Measurements from ENCODE around the gene EYS. TPM values are rescaled to one million over a fixed set of nuclear protein-coding genes. Genes with fewer than 3 reads are reported as not detected.
A peak's percentile ranks its signal among the peaks of the same experiment; 100 is the strongest.
"Not testable (repeated sequence)": the region's sequence is repeated elsewhere in the genome, so short reads cannot be mapped to it uniquely, and the experiment has no call there.

EYS gene
- total RNA-seq, 5 donors from 2014 or later (not counting 1 experiment from before 2014, with no cell fraction given), result not detected

DNA sequence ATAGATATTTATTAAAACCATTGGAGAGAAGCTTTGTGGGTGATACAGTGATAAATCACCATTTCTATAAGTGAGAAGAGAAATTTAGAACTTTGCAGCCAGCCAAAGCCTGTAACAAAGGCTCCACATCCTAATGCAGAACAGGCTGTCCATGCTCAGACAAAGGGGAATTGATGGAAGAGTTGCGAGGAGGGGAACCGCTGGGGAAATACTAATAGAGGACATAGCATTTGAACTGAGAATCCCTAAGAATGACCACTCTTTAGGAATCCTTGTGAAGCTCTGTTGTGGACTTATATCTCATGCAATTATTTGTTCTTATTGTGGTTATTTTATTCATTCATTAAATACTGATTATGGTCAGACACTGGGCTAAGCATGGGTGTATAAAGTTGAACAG lies 1903.7 kb downstream of the EYS start:
- ChIA-PET POLR2A (no interaction called here), CTCF (interaction anchor here in 1 of 2 donors (2.5 kb wide), 1 partner anchor 205 kb away, joined by 15 read pairs; no protein-coding TSS in a partner anchor)
- WGBS (ENCODE audit: insufficient coverage), result no CpG with 5 or more reads among the region's 2 CpGs
- Histone ChIP-seq H3K9me3 (no peaks in the 10 kb centered on the region), H3K27ac (ENCODE audit: low read length) (no peak overlapping the region), H3K4me3 (ENCODE audit: control insufficient read depth in 1 of 2, extremely low read depth in 1 of 2, low read length in 1 of 2) (no peak overlapping the region), H3K27me3 (replicated peaks in 1 of 2; ENCODE audit: control insufficient read depth in 2 of 2, extremely low read depth in 1 of 2, insufficient read depth in 2 of 2, low read length in 1 of 2) (no peaks in the 10 kb centered on the region), H3K36me3 (ENCODE audit: control insufficient read depth in 2 of 2, extremely low read depth in 1 of 2, insufficient read depth in 1 of 2, low read length in 1 of 2) (no peaks in the 10 kb centered on the region), H3K4me1 (ENCODE audit: control insufficient read depth in 1 of 2, extremely low read depth in 1 of 2, insufficient read depth in 2 of 2, low read length in 2 of 2) (no peaks in the 10 kb centered on the region)
- Mint-ChIP-seq H3K27me3 (peaks cover 5 to 7% of the 10 kb centered on the region in 2 donors), H3K4me3 (no peak overlapping the region), H3K36me3 (no peaks in the 10 kb centered on the region), H3K4me1 (no peaks in the 10 kb centered on the region), H3K9me3 (no peaks in the 10 kb centered on the region), H3K27ac (no peak overlapping the region)
- DNase-seq, result no peak
- ATAC-seq (replicated peaks in 1 of 4), result no peak

DNA sequence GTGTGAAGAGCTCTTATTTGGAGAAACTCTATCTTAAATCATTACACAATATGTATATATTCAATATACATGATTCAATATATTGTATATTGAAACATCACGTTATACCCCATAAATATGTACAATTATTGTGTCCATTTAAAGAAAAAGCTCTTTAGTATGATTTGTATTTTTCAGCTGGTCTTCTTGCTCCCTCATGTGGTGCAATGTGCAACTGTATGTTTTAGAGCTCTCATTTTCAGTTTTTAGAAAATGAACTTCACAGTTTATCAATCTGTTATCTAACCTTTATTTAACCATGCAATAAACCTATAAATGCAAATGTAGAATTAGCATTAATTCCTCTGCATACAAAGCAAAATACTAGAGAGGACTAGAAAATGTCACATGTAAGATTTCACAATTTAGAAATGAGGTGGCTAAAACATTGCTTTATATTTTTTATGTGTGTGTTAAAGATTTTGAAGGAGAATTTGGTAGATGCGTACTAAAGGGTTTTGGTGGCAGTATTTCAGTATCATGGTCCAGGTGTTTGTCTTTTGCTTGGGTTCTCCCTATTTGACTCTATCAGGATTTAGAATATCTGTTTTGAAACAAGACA lies 1904.3 kb downstream of the EYS start:
- Mint-ChIP-seq H3K9me3 (no peaks in the 10 kb centered on the region), H3K27me3 (peaks cover 5 to 7% of the 10 kb centered on the region in 2 donors), H3K4me3 (no peak overlapping the region), H3K27ac (no peak overlapping the region), H3K36me3 (no peaks in the 10 kb centered on the region), H3K4me1 (no peaks in the 10 kb centered on the region)
- DNase-seq, result peak in 1 of 35 experiments; percentile 5
- no peak for ATAC-seq (replicated peaks in 1 of 4)
- no peaks in the 10 kb centered on the region for H3K9me3 ChIP-seq
- WGBS (ENCODE audit: insufficient coverage), result 100% methylated on average over 1 of the region's 2 CpGs
- no peaks in the 10 kb centered on the region for H3K4me1 ChIP-seq (ENCODE audit: control insufficient read depth in 1 of 2, extremely low read depth in 1 of 2, insufficient read depth in 2 of 2, low read length in 2 of 2)
- POLR2A ChIA-PET, result no interaction called here
- no peak overlapping the region for H3K4me3 ChIP-seq (ENCODE audit: control insufficient read depth in 1 of 2, extremely low read depth in 1 of 2, low read length in 1 of 2)
- H3K27ac ChIP-seq (ENCODE audit: low read length), result no peak overlapping the region
- no peaks in the 10 kb centered on the region for H3K27me3 ChIP-seq (replicated peaks in 1 of 2; ENCODE audit: control insufficient read depth in 2 of 2, extremely low read depth in 1 of 2, insufficient read depth in 2 of 2, low read length in 1 of 2)
- no peaks in the 10 kb centered on the region for H3K36me3 ChIP-seq (ENCODE audit: control insufficient read depth in 2 of 2, extremely low read depth in 1 of 2, insufficient read depth in 1 of 2, low read length in 1 of 2)
- CTCF ChIA-PET, result interaction anchor here (0.5 to 2.5 kb wide), 4 partner anchors 7 to 205 kb away, joined by 3 to 15 read pairs (median 3); no protein-coding TSS in a partner anchor

DNA sequence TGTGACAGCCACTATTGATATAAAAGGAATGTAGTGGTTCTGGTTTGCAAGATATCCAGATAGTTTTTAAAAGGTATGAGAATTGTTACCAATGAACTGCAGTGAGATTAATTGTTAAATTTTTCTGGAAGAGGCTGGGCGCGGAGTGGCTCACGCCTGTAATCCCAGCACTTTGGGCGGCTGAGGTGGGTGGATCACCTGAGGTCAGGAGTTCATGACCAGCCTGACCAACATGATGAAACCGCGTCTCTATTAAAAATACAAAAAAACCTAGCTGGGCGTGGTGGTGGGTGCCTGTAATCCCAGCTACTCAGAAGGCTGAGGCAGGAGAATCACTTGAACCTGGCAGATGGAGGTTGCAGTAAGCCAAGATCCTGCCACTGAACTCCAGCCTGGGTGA lies 1906.6 kb downstream of the EYS start:
- H3K27me3 Mint-ChIP-seq; H3K9me3 ChIP-seq; ATAC-seq (replicated peaks in 1 of 4); H3K4me3 ChIP-seq (ENCODE audit: control insufficient read depth in 1 of 2, extremely low read depth in 1 of 2, low read length in 1 of 2); CTCF ChIA-PET; POLR2A ChIA-PET; H3K27ac Mint-ChIP-seq; H3K9me3 Mint-ChIP-seq; H3K4me1 Mint-ChIP-seq; H3K4me3 Mint-ChIP-seq; H3K27me3 ChIP-seq (replicated peaks in 1 of 2; ENCODE audit: control insufficient read depth in 2 of 2, extremely low read depth in 1 of 2, insufficient read depth in 2 of 2, low read length in 1 of 2); H3K36me3 Mint-ChIP-seq; H3K36me3 ChIP-seq (ENCODE audit: control insufficient read depth in 2 of 2, extremely low read depth in 1 of 2, insufficient read depth in 1 of 2, low read length in 1 of 2); H3K27ac ChIP-seq (ENCODE audit: low read length); H3K4me1 ChIP-seq (ENCODE audit: control insufficient read depth in 1 of 2, extremely low read depth in 1 of 2, insufficient read depth in 2 of 2, low read length in 2 of 2); DNase-seq: not testable (repeated sequence)
- WGBS (ENCODE audit: insufficient coverage), result 89% methylated on average over 7 of the region's 7 CpGs

DNA sequence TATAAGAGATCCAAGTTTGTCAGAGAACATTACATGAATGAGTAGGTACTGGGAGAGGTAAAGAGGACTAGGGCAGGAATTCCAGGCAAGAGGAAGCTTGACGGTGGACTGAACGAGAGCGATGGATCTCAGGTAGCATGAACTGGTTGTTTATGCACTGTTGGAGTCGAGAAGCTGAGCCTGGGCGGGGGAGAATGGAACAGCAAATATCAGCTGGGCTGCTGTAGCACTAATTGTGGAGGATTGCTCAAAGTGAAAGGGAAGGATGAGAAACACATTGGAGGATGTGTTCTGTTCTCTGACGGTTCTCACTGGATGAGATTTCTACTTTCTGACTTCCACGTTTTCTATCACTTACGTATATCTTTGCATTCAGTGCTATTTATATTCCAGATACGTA lies 1907.2 kb downstream of the EYS start:
- Mint-ChIP-seq H3K9me3 (no peaks in the 10 kb centered on the region), H3K27ac (no peak overlapping the region), H3K4me3 (no peak overlapping the region), H3K36me3 (no peaks in the 10 kb centered on the region), H3K4me1 (no peaks in the 10 kb centered on the region), H3K27me3 (peaks cover 5 to 7% of the 10 kb centered on the region in 2 donors)
- ChIA-PET CTCF (no interaction called here), POLR2A (no interaction called here)
- no peak for ATAC-seq (replicated peaks in 1 of 4)
- no peak for DNase-seq
- WGBS (ENCODE audit: insufficient coverage), result 87% methylated on average over 4 of the region's 9 CpGs
- Histone ChIP-seq H3K9me3 (no peaks in the 10 kb centered on the region), H3K27ac (ENCODE audit: low read length) (no peak overlapping the region), H3K4me3 (ENCODE audit: control insufficient read depth in 1 of 2, extremely low read depth in 1 of 2, low read length in 1 of 2) (no peak overlapping the region), H3K36me3 (ENCODE audit: control insufficient read depth in 2 of 2, extremely low read depth in 1 of 2, insufficient read depth in 1 of 2, low read length in 1 of 2) (no peaks in the 10 kb centered on the region), H3K27me3 (replicated peaks in 1 of 2; ENCODE audit: control insufficient read depth in 2 of 2, extremely low read depth in 1 of 2, insufficient read depth in 2 of 2, low read length in 1 of 2) (no peaks in the 10 kb centered on the region), H3K4me1 (ENCODE audit: control insufficient read depth in 1 of 2, extremely low read depth in 1 of 2, insufficient read depth in 2 of 2, low read length in 2 of 2) (no peaks in the 10 kb centered on the region)

DNA sequence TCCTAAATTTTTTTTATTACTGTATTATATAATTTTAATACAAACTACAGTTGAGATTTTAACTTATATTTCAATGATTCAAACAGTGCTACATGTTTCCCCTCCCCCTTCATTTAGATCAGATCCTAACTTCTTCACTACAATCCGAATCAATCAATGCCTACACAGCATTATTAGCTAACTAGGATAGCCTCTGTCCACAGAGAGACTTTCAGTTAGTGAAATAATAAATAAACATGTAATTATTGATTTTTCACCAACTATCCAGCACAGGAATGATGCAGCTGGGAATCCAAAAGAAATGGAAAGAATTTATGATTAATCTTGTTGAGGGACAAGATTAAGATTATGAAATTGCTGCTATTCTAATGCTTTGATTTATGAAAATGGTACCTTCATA lies 1907.7 kb downstream of the EYS start:
- H3K4me3 ChIP-seq (ENCODE audit: control insufficient read depth in 1 of 2, extremely low read depth in 1 of 2, low read length in 1 of 2), result no peak overlapping the region
- H3K36me3 ChIP-seq (ENCODE audit: control insufficient read depth in 2 of 2, extremely low read depth in 1 of 2, insufficient read depth in 1 of 2, low read length in 1 of 2), result no peaks in the 10 kb centered on the region
- H3K27ac Mint-ChIP-seq, result no peak overlapping the region
- DNase-seq (no peak), ATAC-seq (replicated peaks in 1 of 4) (no peak)
- no peaks in the 10 kb centered on the region for H3K9me3 Mint-ChIP-seq
- ChIA-PET POLR2A (no interaction called here), CTCF (no interaction called here)
- H3K27me3 Mint-ChIP-seq, result peaks cover 5 to 7% of the 10 kb centered on the region in 2 donors
- H3K27ac ChIP-seq (ENCODE audit: low read length), result no peak overlapping the region
- H3K4me3 Mint-ChIP-seq, result no peak overlapping the region
- H3K36me3 Mint-ChIP-seq, result no peaks in the 10 kb centered on the region
- H3K4me1 Mint-ChIP-seq, result no peaks in the 10 kb centered on the region
- no peaks in the 10 kb centered on the region for H3K4me1 ChIP-seq (ENCODE audit: control insufficient read depth in 1 of 2, extremely low read depth in 1 of 2, insufficient read depth in 2 of 2, low read length in 2 of 2)
- H3K27me3 ChIP-seq (replicated peaks in 1 of 2; ENCODE audit: control insufficient read depth in 2 of 2, extremely low read depth in 1 of 2, insufficient read depth in 2 of 2, low read length in 1 of 2), result no peaks in the 10 kb centered on the region
- H3K9me3 ChIP-seq, result no peaks in the 10 kb centered on the region
- WGBS (ENCODE audit: insufficient coverage), result no CpG with 5 or more reads among the region's 1 CpG

DNA sequence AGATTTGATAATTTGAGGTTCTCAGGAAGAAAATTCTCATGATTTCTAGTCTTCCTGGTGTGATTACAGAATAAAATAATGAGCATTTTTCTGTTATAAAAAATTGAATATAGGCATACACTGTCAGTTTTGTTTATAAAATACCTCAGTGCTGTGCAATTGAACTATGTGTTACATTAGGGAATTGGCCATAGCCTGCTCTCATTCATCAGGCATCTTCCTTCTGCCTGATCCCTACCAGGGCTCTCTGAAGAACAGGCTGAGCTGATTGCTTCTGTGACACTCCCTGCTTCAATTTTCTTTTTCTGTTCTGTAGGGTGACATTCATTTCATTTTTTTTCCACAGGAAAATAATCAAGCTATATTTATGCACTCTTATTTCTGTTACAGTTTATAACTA lies 1908.6 kb downstream of the EYS start:
- ChIA-PET POLR2A (no interaction called here), CTCF (interaction anchor here in 1 of 2 donors (0.6 kb wide), 1 partner anchor 89 kb away, joined by 3 read pairs; no protein-coding TSS in a partner anchor)
- peaks cover 7 to 8% of the 10 kb centered on the region in 2 donors for H3K27me3 Mint-ChIP-seq

DNA sequence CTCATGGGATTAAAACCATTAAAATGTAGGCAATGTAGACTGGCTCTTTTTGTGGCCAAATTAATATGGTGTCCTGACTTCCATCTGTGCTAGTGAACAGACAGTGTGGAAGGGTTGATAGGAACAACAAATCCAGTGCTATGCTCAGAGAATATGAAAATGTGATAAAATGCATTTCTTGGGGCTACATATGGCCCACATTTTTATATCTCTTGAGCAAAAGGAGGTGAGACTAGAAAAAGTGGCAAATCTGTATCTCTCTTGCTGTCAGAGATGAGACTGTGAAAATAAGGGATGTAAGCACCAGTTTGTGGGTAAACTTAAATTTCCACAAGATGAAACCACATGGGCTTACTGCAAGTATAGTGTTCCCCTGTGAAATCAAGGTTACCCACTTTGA lies 1909.3 kb downstream of the EYS start:
- Mint-ChIP-seq H3K27ac (no peak overlapping the region), H3K36me3 (no peaks in the 10 kb centered on the region), H3K4me1 (no peaks in the 10 kb centered on the region), H3K4me3 (no peak overlapping the region), H3K27me3 (peaks cover 7 to 8% of the 10 kb centered on the region in 2 donors), H3K9me3 (no peaks in the 10 kb centered on the region)
- Histone ChIP-seq H3K27me3 (replicated peaks in 1 of 2; ENCODE audit: control insufficient read depth in 2 of 2, extremely low read depth in 1 of 2, insufficient read depth in 2 of 2, low read length in 1 of 2) (peaks cover 0 to 2% of the 10 kb centered on the region in 2 experiments), H3K4me1 (ENCODE audit: control insufficient read depth in 1 of 2, extremely low read depth in 1 of 2, insufficient read depth in 2 of 2, low read length in 2 of 2) (no peaks in the 10 kb centered on the region), H3K27ac (ENCODE audit: low read length) (no peak overlapping the region), H3K4me3 (ENCODE audit: control insufficient read depth in 1 of 2, extremely low read depth in 1 of 2, low read length in 1 of 2) (no peak overlapping the region), H3K36me3 (ENCODE audit: control insufficient read depth in 2 of 2, extremely low read depth in 1 of 2, insufficient read depth in 1 of 2, low read length in 1 of 2) (no peaks in the 10 kb centered on the region), H3K9me3 (no peaks in the 10 kb centered on the region)
- no peak for ATAC-seq (replicated peaks in 1 of 4)
- no peak for DNase-seq
- ChIA-PET POLR2A (no interaction called here), CTCF (no interaction called here)

More for the DNA sequence above, 1908.6 kb downstream of the EYS start:
- Histone ChIP-seq H3K27ac (ENCODE audit: low read length) (no peak overlapping the region), H3K9me3 (no peaks in the 10 kb centered on the region), H3K36me3 (ENCODE audit: control insufficient read depth in 2 of 2, extremely low read depth in 1 of 2, insufficient read depth in 1 of 2, low read length in 1 of 2) (no peaks in the 10 kb centered on the region), H3K4me1 (ENCODE audit: control insufficient read depth in 1 of 2, extremely low read depth in 1 of 2, insufficient read depth in 2 of 2, low read length in 2 of 2) (no peaks in the 10 kb centered on the region), H3K27me3 (replicated peaks in 1 of 2; ENCODE audit: control insufficient read depth in 2 of 2, extremely low read depth in 1 of 2, insufficient read depth in 2 of 2, low read length in 1 of 2) (peaks cover 0 to 2% of the 10 kb centered on the region in 2 experiments), H3K4me3 (ENCODE audit: control insufficient read depth in 1 of 2, extremely low read depth in 1 of 2, low read length in 1 of 2) (no peak overlapping the region)
- Mint-ChIP-seq H3K36me3 (no peaks in the 10 kb centered on the region), H3K4me1 (no peaks in the 10 kb centered on the region), H3K9me3 (no peaks in the 10 kb centered on the region), H3K27ac (no peak overlapping the region), H3K4me3 (no peak overlapping the region)
- no peak for DNase-seq
- ATAC-seq (replicated peaks in 1 of 4), result no peak
